ENCODE data around the gene SAP30L.
A peak's percentile ranks its signal among the peaks of the same experiment; 100 is the strongest.

Gene SAP30L

GRCh38 chr5:154429341-154429740 is 16.5 kb upstream of the SAP30L start:
- Histone ChIP-seq H3K36me3 (ENCODE audit: control insufficient read depth, insufficient read depth, low read length) (no peaks in the 10 kb centered on the region), H3K27me3 (ENCODE audit: control insufficient read depth, insufficient read depth, low read length) (no peaks in the 10 kb centered on the region), H3K27ac (ENCODE audit: low read depth, low read length) (no peak overlapping the region), H3K4me3 (ENCODE audit: low read length) (no peak overlapping the region), H3K4me1 (ENCODE audit: control insufficient read depth, insufficient read depth, low read length) (no peaks in the 10 kb centered on the region), H3K9ac (ENCODE audit: low read length) (no peak overlapping the region)

GRCh38 chr5:154430466-154430865 is 15.3 kb upstream of the SAP30L start:
- no peaks in the 10 kb centered on the region for H3K4me1 ChIP-seq (ENCODE audit: control insufficient read depth, insufficient read depth, low read length)
- no peak overlapping the region for H3K27ac ChIP-seq (ENCODE audit: low read depth, low read length)
- H3K27me3 ChIP-seq (ENCODE audit: control insufficient read depth, insufficient read depth, low read length), result no peaks in the 10 kb centered on the region
- H3K4me3 ChIP-seq (ENCODE audit: low read length), result no peak overlapping the region
- H3K9ac ChIP-seq (ENCODE audit: low read length), result no peak overlapping the region
- no peaks in the 10 kb centered on the region for H3K36me3 ChIP-seq (ENCODE audit: control insufficient read depth, insufficient read depth, low read length)

GRCh38 chr5:154430961-154431630 is 14.7 kb upstream of the SAP30L start:
- no peak overlapping the region for H3K27ac ChIP-seq (ENCODE audit: low read depth, low read length)
- H3K36me3 ChIP-seq (ENCODE audit: control insufficient read depth, insufficient read depth, low read length), result peaks cover 2% of the 10 kb centered on the region
- H3K9ac ChIP-seq (ENCODE audit: low read length), result no peak overlapping the region
- no peak overlapping the region for H3K4me3 ChIP-seq (ENCODE audit: low read length)
- H3K4me1 ChIP-seq (ENCODE audit: control insufficient read depth, insufficient read depth, low read length), result no peaks in the 10 kb centered on the region
- no peaks in the 10 kb centered on the region for H3K27me3 ChIP-seq (ENCODE audit: control insufficient read depth, insufficient read depth, low read length)

GRCh38 chr5:154435226-154435625 is 10.6 kb upstream of the SAP30L start:
- Histone ChIP-seq H3K4me1 (ENCODE audit: control insufficient read depth, insufficient read depth, low read length) (no peaks in the 10 kb centered on the region), H3K36me3 (ENCODE audit: control insufficient read depth, insufficient read depth, low read length) (peaks cover 4% of the 10 kb centered on the region), H3K9ac (ENCODE audit: low read length) (no peak overlapping the region), H3K4me3 (ENCODE audit: low read length) (no peak overlapping the region), H3K27ac (ENCODE audit: low read depth, low read length) (no peak overlapping the region), H3K27me3 (ENCODE audit: control insufficient read depth, insufficient read depth, low read length) (no peaks in the 10 kb centered on the region)

GRCh38 chr5:154437281-154437965 is 8.4 kb upstream of the SAP30L start:
- Histone ChIP-seq H3K27me3 (ENCODE audit: control insufficient read depth, insufficient read depth, low read length) (no peaks in the 10 kb centered on the region), H3K36me3 (ENCODE audit: control insufficient read depth, insufficient read depth, low read length) (peaks cover 9% of the 10 kb centered on the region), H3K4me3 (ENCODE audit: low read length) (no peak overlapping the region), H3K9ac (ENCODE audit: low read length) (no peak overlapping the region), H3K4me1 (ENCODE audit: control insufficient read depth, insufficient read depth, low read length) (no peaks in the 10 kb centered on the region), H3K27ac (ENCODE audit: low read depth, low read length) (no peak overlapping the region)

- no peak overlapping the region for H3K9ac ChIP-seq (ENCODE audit: low read length)
- no peak overlapping the region for H3K4me3 ChIP-seq (ENCODE audit: low read length)
- H3K27ac ChIP-seq (ENCODE audit: low read depth, low read length), result no peak overlapping the region
- H3K4me1 ChIP-seq (ENCODE audit: control insufficient read depth, insufficient read depth, low read length), result peaks cover 6% of the 10 kb centered on the region
- H3K36me3 ChIP-seq (ENCODE audit: control insufficient read depth, insufficient read depth, low read length), result peaks cover 9% of the 10 kb centered on the region
- H3K27me3 ChIP-seq (ENCODE audit: control insufficient read depth, insufficient read depth, low read length), result no peaks in the 10 kb centered on the region
Measured at GRCh38 chr5:154440540-154440939, 5.3 kb upstream of the SAP30L start.

GRCh38 chr5:154442801-154443200 is 3.0 kb upstream of the SAP30L start:
- H3K9ac ChIP-seq (ENCODE audit: low read length), result no peak overlapping the region
- H3K4me3 ChIP-seq (ENCODE audit: low read length), result no peak overlapping the region
- H3K27ac ChIP-seq (ENCODE audit: low read depth, low read length), result no peak overlapping the region
- peaks cover 5% of the 10 kb centered on the region for H3K36me3 ChIP-seq (ENCODE audit: control insufficient read depth, insufficient read depth, low read length)
- H3K4me1 ChIP-seq (ENCODE audit: control insufficient read depth, insufficient read depth, low read length), result peaks cover 10% of the 10 kb centered on the region
- H3K27me3 ChIP-seq (ENCODE audit: control insufficient read depth, insufficient read depth, low read length), result no peaks in the 10 kb centered on the region

- Histone ChIP-seq H3K9ac (ENCODE audit: low read length) (peak overlapping the region; percentile 76), H3K4me3 (ENCODE audit: low read length) (peak overlapping the region; percentile 90), H3K36me3 (ENCODE audit: control insufficient read depth, insufficient read depth, low read length) (peaks cover 5% of the 10 kb centered on the region), H3K27me3 (ENCODE audit: control insufficient read depth, insufficient read depth, low read length) (no peaks in the 10 kb centered on the region), H3K4me1 (ENCODE audit: control insufficient read depth, insufficient read depth, low read length) (peaks cover 12% of the 10 kb centered on the region), H3K27ac (ENCODE audit: low read depth, low read length) (peak overlapping the region; percentile 81)
Measured at GRCh38 chr5:154444556-154445421, 1.0 kb upstream of the SAP30L start.

- Histone ChIP-seq H3K36me3 (ENCODE audit: control insufficient read depth, insufficient read depth, low read length) (peaks cover 7% of the 10 kb centered on the region), H3K27me3 (ENCODE audit: control insufficient read depth, insufficient read depth, low read length) (no peaks in the 10 kb centered on the region), H3K4me1 (ENCODE audit: control insufficient read depth, insufficient read depth, low read length) (peaks cover 12% of the 10 kb centered on the region), H3K27ac (ENCODE audit: low read depth, low read length) (peak overlapping the region; percentile 82), H3K9ac (ENCODE audit: low read length) (peak overlapping the region; percentile 46), H3K4me3 (ENCODE audit: low read length) (peak overlapping the region; percentile 75)
Measured at GRCh38 chr5:154446195-154447088, 645 bp downstream of the SAP30L start.

GRCh38 chr5:154447089-154447725 is 1.4 kb downstream of the SAP30L start:
- peaks cover 12% of the 10 kb centered on the region for H3K4me1 ChIP-seq (ENCODE audit: control insufficient read depth, insufficient read depth, low read length)
- H3K36me3 ChIP-seq (ENCODE audit: control insufficient read depth, insufficient read depth, low read length), result peaks cover 10% of the 10 kb centered on the region
- no peak overlapping the region for H3K9ac ChIP-seq (ENCODE audit: low read length)
- no peaks in the 10 kb centered on the region for H3K27me3 ChIP-seq (ENCODE audit: control insufficient read depth, insufficient read depth, low read length)
- H3K4me3 ChIP-seq (ENCODE audit: low read length), result peak overlapping the region; percentile 75
- peak overlapping the region; percentile 82 for H3K27ac ChIP-seq (ENCODE audit: low read depth, low read length)

GRCh38 chr5:154449786-154450185 is 4.0 kb downstream of the SAP30L start:
- Histone ChIP-seq H3K27me3 (ENCODE audit: control insufficient read depth, insufficient read depth, low read length) (no peaks in the 10 kb centered on the region), H3K4me3 (ENCODE audit: low read length) (no peak overlapping the region), H3K4me1 (ENCODE audit: control insufficient read depth, insufficient read depth, low read length) (peaks cover 6% of the 10 kb centered on the region), H3K9ac (ENCODE audit: low read length) (no peak overlapping the region), H3K27ac (ENCODE audit: low read depth, low read length) (no peak overlapping the region), H3K36me3 (ENCODE audit: control insufficient read depth, insufficient read depth, low read length) (peaks cover 22% of the 10 kb centered on the region)

Measured in rectal smooth muscle tissue (tissue), 1 donor.